ENCODE data around the gene KCNAB2.
A peak's percentile ranks its signal among the peaks of the same experiment; 100 is the strongest.

The KCNAB2 gene

DNA sequence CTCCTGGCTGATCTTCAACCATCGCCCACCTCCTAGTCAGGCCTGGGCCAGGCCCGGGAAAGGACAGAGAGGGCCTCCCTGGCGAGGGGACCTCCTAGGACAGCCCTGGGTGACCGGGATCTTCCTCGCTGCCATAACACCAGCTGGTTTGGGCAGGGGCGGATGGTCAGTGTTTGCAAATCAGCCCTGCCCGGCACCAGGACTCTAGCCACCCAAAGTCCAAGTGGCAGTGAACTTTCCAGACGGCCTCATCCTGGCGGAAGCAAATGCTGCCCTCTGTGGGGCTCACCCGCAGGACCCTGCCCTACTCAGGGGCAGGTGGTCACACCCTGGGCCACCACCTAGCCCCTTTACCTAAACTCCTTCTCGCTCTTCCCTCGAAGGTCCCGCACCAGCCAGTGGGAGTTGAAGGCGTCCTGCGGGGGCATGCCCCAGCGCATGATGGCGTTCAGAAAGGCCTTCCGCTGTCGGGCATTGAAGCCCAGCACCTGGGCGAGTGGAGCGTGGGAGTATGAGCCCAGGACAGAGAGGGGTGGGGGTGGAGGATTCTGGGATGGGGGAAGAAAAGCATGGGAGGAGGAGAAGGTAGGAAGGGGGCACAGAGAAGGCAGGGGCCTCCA is 79.2 kb downstream of the KCNAB2 start:
- TF ChIP-seq, protein P1, sequence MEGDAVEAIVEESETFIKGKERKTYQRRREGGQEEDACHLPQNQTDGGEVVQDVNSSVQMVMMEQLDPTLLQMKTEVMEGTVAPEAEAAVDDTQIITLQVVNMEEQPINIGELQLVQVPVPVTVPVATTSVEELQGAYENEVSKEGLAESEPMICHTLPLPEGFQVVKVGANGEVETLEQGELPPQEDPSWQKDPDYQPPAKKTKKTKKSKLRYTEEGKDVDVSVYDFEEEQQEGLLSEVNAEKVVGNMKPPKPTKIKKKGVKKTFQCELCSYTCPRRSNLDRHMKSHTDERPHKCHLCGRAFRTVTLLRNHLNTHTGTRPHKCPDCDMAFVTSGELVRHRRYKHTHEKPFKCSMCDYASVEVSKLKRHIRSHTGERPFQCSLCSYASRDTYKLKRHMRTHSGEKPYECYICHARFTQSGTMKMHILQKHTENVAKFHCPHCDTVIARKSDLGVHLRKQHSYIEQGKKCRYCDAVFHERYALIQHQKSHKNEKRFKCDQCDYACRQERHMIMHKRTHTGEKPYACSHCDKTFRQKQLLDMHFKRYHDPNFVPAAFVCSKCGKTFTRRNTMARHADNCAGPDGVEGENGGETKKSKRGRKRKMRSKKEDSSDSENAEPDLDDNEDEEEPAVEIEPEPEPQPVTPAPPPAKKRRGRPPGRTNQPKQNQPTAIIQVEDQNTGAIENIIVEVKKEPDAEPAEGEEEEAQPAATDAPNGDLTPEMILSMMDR (IDR thresholded peaks at IDR 0.05; ENCODE audit: extremely low read depth, missing control alignments) = no peak
- no peak for DNase-seq (ENCODE audit: low spot score)

DNA sequence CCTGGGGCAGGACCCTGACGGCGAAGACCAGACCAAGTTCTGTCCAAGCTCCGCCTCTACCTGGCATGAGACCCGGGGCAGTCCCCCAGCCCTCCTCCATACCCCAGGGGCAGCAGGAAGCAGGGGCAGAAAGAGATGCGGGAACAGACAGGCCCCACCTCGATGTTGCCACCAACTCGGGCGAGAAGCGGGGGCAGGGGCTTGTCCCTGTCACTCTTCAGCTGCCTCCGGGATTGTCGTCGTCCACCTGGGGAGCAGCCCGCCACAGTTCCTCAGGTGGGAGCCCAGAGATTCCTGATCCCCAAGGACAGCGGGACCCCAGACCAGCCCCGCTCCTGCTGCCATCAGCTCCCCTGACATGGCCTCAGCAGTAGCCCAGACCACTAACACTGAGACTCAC is 79.7 kb downstream of the KCNAB2 start:
- no peak for DNase-seq (ENCODE audit: low spot score)
- TF ChIP-seq, protein P1 (IDR thresholded peaks at IDR 0.05; ENCODE audit: extremely low read depth, missing control alignments) = no peak

- no peak for DNase-seq (ENCODE audit: low spot score)
- TF ChIP-seq, protein P1 (IDR thresholded peaks at IDR 0.05; ENCODE audit: extremely low read depth, missing control alignments) = no peak
Measured at GRCh38 chr1:6126028-6126427, 80.3 kb downstream of the KCNAB2 start.

DNA sequence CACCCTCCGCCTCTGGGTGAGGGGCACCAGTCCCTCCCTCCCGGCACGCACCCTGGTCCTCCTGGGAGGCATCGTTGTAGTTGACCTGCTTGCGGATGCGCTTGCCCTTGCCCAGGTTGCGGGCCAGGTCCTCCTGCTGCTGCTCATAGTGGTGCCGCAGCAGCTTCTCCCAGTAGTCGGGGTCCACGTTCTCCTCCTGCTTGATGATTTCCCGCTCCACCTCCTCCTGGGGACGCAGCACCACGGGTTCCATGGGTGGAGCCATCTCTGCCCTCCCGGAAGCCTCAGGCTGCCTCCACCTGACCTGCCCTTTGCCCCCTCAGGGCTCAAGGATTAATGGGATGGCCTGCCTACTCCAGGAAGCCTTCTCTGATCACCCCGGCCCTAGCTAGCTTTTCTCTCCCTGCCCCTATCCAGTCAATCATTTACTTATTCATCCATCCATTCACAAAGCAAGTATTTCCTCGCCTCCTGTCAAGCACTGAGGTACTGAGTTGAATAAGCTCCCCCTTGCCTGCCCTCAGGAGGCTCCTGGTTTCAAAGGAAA is 80.9 kb downstream of the KCNAB2 start:
- TF ChIP-seq, protein P1 (IDR thresholded peaks at IDR 0.05; ENCODE audit: extremely low read depth, missing control alignments) = no peak

GRCh38 chr1:6127587-6128163 is 82.0 kb downstream of the KCNAB2 start:
- TF ChIP-seq, protein P1 (IDR thresholded peaks at IDR 0.05; ENCODE audit: extremely low read depth, missing control alignments) = no peak
- peak; percentile 86 for DNase-seq (ENCODE audit: low spot score)

More for the DNA sequence above, 80.9 kb downstream of the KCNAB2 start:
- DNase-seq (ENCODE audit: low spot score) = no peak

- no peak for DNase-seq (ENCODE audit: low spot score)
- TF ChIP-seq, protein P1 (IDR thresholded peaks at IDR 0.05; ENCODE audit: extremely low read depth, missing control alignments) = no peak
Measured at GRCh38 chr1:6128276-6129081, 82.8 kb downstream of the KCNAB2 start.

- DNase-seq (ENCODE audit: low spot score) = no peak
- TF ChIP-seq, protein P1 (IDR thresholded peaks at IDR 0.05; ENCODE audit: extremely low read depth, missing control alignments) = no peak
Measured at GRCh38 chr1:6129313-6129712, 83.6 kb downstream of the KCNAB2 start.
